ENCODE data around the gene TMED1. TPM values are rescaled to one million over a fixed set of nuclear protein-coding genes. Genes with fewer than 3 reads are reported as not detected.

TMED1 gene
- total RNA-seq, 1 experiment from 2014 or later, result 32.3 TPM

- Mint-ChIP-seq H3K36me3 (ENCODE audit: insufficient read depth in 1 of 3, low read depth in 3 of 3) (peaks cover 20 to 71% (median 63%) of the 10 kb centered on the region in 3 experiments; a peak in 6 of 7 replicates), H3K27me3 (ENCODE audit: low read depth) (no peaks in the 10 kb centered on the region), H3K4me3 (no peak overlapping the region), H3K4me1 (no peaks in the 10 kb centered on the region), H3K27ac (no peak overlapping the region), H3K9me3 (no peaks in the 10 kb centered on the region)
- Histone ChIP-seq H4K20me1 (ENCODE audit: control insufficient read depth, insufficient read depth, insufficient read length) (no peaks in the 10 kb centered on the region), H4K8ac (replicated peaks; ENCODE audit: insufficient read length, low read depth, low read length) (no peak overlapping the region), H2BK120ac (ENCODE audit: low read depth, low read length, poor library complexity, severe bottlenecking) (no peak overlapping the region), H3K27ac (ENCODE audit: insufficient read length, low read depth, low read length) (no peak overlapping the region), H4K91ac (ENCODE audit: insufficient read length, low read depth, low read length) (no peak overlapping the region), H2BK15ac (ENCODE audit: low read depth, low read length) (no peak overlapping the region), H3K4me2 (ENCODE audit: insufficient read depth, insufficient read length, low read length) (no peak overlapping the region), H3K27me3 (ENCODE audit: insufficient read depth, low read length) (no peaks in the 10 kb centered on the region), H3K79me2 (ENCODE audit: insufficient read depth, low read length) (no peaks in the 10 kb centered on the region), H2BK20ac (ENCODE audit: low read depth, low read length, poor library complexity, severe bottlenecking) (no peak overlapping the region), H2AK5ac (ENCODE audit: insufficient read length, low read length) (no peak overlapping the region), H3K4ac (ENCODE audit: low read depth, low read length) (no peak overlapping the region), H3K79me1 (ENCODE audit: insufficient read depth, low read depth, low read length, poor library complexity, severe bottlenecking) (no peaks in the 10 kb centered on the region), H3K9me3 (ENCODE audit: control insufficient read depth, low read depth, low read length) (no peaks in the 10 kb centered on the region), H3K14ac (ENCODE audit: insufficient read depth, low read length) (no peak overlapping the region), H3K9ac (ENCODE audit: extremely low read depth, insufficient read length, low read length) (no peak overlapping the region), H3K23ac (ENCODE audit: insufficient read length, low read depth, low read length) (no peak overlapping the region), H3K18ac (ENCODE audit: insufficient read length, low read depth, low read length) (no peak overlapping the region), H3K23me2 (ENCODE audit: insufficient read length, low read depth, low read length, poor library complexity, severe bottlenecking) (no peaks in the 10 kb centered on the region), H2BK5ac (ENCODE audit: insufficient read length, low read length) (no peak overlapping the region), H3K4me1 (ENCODE audit: insufficient read depth, low read length) (no peaks in the 10 kb centered on the region), H3T11ph (ENCODE audit: low read length) (no peak overlapping the region), H2AFZ (ENCODE audit: low read length) (no peak overlapping the region), H4K5ac (ENCODE audit: insufficient read length, low read depth, low read length) (no peak overlapping the region), H2BK12ac (ENCODE audit: insufficient read length, low read depth, low read length) (no peak overlapping the region), H3K56ac (ENCODE audit: insufficient read length, low read depth, low read length) (no peak overlapping the region)
- DNase-seq, result no peak
- no peak for TF ChIP-seq CTCF (conservative IDR thresholded peaks at IDR 0.05)
- no CpG with 5 or more reads among the region's 9 CpGs for WGBS (ENCODE audit: extremely low coverage, insufficient read length, low lambda C conversion rate)
Measured at GRCh38 chr19:10800488-10800887, 35.5 kb downstream of the TMED1 start.

All from H9 (cell line).